ENCODE measurements around the gene BMPR1A.

Gene BMPR1A

DNA sequence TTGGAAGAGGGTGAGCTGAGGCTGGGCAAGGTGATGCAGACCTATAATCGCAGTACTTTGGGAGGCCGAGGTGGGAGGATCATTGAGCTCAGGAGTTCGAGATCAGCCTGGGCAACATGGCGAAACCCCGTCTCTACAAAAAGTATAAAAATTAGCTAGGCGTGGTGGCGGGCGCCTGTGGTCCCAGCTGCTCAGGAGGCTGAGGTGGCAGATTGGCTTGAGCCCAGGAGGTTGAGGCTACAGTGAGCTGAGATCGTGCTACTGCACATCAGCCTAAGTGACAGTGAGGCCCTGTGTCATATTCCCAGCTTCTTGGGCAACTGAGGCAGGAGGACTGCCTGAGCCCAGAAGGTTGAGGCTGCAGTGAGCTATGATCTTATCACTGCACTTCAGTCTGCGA lies 13.6 kb downstream of the BMPR1A start:
- Mint-ChIP-seq H3K27ac (no peak overlapping the region), H3K36me3 (no peaks in the 10 kb centered on the region), H3K4me3 (no peak overlapping the region), H3K9me3 (ENCODE audit: low read depth) (no peaks in the 10 kb centered on the region), H3K27me3 (no peaks in the 10 kb centered on the region), H3K4me1 (ENCODE audit: low read depth) (peaks cover 4% of the 10 kb centered on the region)

DNA sequence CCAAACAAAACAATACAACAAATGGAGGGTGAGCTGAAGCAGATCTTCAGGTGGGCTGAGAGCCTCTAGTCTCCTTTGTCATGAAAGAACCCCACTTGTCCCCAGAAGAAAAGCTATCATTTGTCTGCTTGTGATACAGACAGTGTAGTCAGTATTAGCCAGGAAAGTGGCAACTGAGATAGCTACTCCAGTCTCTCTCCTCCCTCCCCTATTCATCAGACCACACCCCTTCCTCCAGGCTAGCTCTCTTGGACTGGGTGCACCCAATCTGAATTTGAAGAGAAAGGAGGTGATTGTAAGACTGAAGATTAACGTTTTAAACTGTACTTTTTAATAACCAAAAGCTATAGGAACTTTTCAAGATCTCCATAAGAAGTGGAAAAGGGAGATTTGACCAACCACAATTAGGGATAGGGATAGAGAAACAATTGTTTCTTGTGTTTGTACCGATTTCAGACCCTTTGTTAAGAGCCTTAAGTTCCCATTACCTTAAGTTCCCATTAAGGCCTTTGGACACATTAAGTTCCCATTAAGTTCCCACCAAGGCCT lies 14.1 kb downstream of the BMPR1A start:
- H3K27ac Mint-ChIP-seq = no peak overlapping the region
- no peaks in the 10 kb centered on the region for H3K27me3 Mint-ChIP-seq
- peaks cover 4% of the 10 kb centered on the region for H3K4me1 Mint-ChIP-seq (ENCODE audit: low read depth)
- H3K36me3 Mint-ChIP-seq = no peaks in the 10 kb centered on the region
- H3K4me3 Mint-ChIP-seq = no peak overlapping the region
- no peaks in the 10 kb centered on the region for H3K9me3 Mint-ChIP-seq (ENCODE audit: low read depth)

DNA sequence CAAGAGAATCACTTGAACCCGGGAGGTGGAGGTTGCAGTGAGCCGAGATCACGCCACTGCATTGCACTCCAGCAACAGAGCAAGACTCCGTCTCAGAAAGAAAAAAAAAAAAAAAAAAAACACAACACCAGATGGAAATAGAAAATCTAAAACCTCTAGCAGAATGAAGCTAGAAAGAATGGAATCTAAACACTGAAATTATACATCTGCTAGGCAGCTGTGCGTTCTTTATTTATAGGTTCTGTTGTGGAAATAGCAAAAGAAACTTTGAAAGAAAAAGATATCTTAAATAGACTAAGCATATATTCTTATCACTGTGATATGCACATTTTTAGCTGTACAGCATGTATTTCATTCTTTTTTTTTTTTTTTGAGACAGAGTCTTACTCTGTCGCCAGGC lies 17.1 kb downstream of the BMPR1A start:
- Mint-ChIP-seq H3K4me3 (no peak overlapping the region), H3K4me1 (ENCODE audit: low read depth) (peaks cover 6% of the 10 kb centered on the region), H3K27ac (no peak overlapping the region), H3K9me3 (ENCODE audit: low read depth) (no peaks in the 10 kb centered on the region), H3K36me3 (no peaks in the 10 kb centered on the region), H3K27me3 (no peaks in the 10 kb centered on the region)

DNA sequence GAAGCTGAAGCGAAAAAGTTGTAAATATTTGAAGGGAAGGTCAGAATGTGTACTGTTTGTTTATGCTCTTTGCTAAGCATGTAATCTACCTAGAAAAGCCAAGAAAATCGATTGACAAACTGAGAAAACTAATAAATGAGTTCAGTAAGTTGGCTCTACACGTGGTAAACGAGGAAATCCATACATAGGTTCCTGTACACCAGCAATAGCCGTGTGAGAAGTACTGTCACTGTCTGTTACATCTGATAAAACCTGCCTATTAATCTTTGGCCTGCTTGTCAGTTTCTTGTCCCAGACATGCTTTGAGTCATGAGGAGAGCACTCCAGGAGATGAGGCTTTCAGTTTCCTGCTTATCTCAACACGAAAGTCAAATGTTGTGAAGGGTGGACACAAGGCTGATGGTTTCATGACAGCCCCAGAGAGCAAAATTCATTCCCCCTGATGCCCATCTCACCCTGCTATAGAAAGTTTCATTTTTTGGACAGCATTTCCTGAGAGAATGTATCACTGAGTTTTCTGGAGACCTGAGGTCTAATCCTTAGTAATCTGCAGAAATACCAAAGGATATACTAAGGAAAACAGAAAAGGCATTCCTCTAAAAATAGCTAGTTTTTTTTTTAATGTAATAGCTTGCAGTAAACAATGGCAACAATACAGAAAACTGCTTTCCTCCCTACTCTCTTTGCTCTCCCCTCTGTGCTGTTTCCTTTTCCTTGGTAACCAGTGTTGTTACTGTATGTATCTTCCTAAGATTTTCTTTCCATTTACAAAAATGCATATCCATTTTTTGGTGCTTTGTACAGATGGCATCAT lies 18.8 kb downstream of the BMPR1A start:
- H3K9me3 Mint-ChIP-seq (ENCODE audit: low read depth) = no peaks in the 10 kb centered on the region
- peaks cover 2% of the 10 kb centered on the region for H3K36me3 Mint-ChIP-seq
- H3K27me3 Mint-ChIP-seq = no peaks in the 10 kb centered on the region
- peaks cover 2% of the 10 kb centered on the region for H3K4me1 Mint-ChIP-seq (ENCODE audit: low read depth)
- no peak overlapping the region for H3K4me3 Mint-ChIP-seq
- no peak overlapping the region for H3K27ac Mint-ChIP-seq

DNA sequence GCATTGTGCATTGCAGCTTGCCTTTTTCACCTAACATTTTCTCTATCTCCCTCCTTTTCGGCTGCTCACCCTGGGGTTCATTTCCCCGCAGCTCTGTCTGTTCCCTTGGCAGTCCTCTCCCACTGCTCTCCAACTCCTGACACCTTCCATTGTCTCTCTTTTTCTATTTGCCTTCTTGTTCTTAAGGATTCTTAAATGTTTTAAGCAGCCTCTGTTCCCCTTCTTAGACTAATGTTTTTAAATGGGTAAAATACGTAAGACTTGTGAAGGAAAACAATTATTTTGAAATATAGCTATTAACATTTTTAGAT lies 19.4 kb downstream of the BMPR1A start:
- Mint-ChIP-seq H3K4me3 (no peak overlapping the region), H3K4me1 (ENCODE audit: low read depth) (peaks cover 2% of the 10 kb centered on the region), H3K36me3 (peaks cover 2% of the 10 kb centered on the region), H3K27me3 (no peaks in the 10 kb centered on the region), H3K9me3 (ENCODE audit: low read depth) (no peaks in the 10 kb centered on the region), H3K27ac (no peak overlapping the region)

DNA sequence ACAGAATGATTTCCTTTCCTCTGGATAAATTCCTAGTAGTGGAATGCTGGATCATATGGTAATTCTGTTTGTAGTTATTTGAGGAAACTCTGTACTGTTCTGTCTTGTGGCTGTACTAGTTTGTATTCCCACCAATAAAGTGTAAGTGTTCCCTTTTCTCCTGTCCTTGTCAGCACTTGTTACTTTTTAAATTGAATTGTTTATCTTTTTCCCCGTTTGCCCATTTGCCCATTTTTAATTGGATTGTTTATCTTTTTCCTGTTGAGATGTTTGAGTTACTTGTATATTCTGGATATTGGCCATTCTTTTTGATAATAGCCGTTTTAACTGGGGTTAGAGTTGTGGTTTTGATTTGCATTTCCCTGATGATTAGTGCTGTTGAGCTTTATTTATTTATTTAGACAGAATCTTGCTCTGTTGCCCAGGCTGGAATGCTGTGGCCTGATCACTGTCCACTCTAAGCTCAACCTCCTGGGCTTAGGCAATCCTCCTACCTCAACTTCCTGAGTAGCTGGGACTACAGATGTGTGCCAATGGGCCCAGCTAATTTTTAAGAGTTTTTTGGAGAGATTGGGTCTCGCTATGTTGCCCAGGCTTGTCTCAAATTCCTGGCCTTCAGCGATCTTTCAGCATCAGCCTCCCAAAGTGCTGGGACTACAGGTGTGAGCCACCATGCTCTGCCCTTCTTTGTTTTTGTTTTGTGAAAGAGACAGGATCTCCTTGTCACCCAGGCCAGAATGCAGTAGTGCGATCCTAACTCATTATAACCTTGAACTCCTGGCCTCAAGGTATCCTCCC lies 23.0 kb downstream of the BMPR1A start:
- H3K27me3 Mint-ChIP-seq = no peaks in the 10 kb centered on the region
- H3K4me1 Mint-ChIP-seq (ENCODE audit: low read depth) = peaks cover 2% of the 10 kb centered on the region
- no peaks in the 10 kb centered on the region for H3K9me3 Mint-ChIP-seq (ENCODE audit: low read depth)
- peaks cover 5% of the 10 kb centered on the region for H3K36me3 Mint-ChIP-seq
- no peak overlapping the region for H3K27ac Mint-ChIP-seq
- no peak overlapping the region for H3K4me3 Mint-ChIP-seq

DNA sequence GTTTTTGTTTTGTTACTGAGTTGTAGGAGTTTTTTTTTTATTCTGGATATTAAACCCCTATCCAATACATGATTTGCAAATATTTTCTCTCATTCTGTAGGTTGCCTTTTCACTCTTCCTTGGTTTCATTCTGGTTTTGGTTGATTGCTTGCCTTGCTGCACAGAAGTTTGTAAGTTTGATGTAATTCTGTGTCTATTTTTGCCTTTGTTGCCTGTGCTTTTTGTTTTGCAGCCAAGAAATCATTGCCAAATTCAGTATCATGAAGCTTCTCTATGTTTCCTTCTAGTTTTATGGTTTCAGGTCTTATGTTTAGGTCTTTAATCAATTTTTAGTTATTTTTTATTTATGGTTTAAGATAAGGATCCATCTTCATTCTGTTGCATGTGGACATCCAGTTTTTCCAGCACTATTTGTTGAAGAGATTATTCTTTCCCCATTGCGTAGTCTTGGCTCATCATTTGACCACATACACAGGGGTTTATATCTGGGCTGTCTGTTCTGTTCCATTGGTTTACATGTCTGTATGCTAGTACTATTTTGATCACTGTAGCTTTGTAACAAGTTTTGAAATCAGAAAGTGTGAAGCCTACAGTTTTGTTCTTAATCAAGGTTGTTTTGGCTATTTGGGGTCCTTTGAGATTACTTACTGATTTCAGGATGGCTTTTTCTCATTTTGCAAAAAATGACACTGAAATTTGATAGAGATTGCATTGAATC lies 26.4 kb downstream of the BMPR1A start:
- H3K4me1 Mint-ChIP-seq (ENCODE audit: low read depth) = peaks cover 2% of the 10 kb centered on the region
- H3K9me3 Mint-ChIP-seq (ENCODE audit: low read depth) = no peaks in the 10 kb centered on the region
- H3K4me3 Mint-ChIP-seq = no peak overlapping the region
- H3K36me3 Mint-ChIP-seq = peaks cover 11% of the 10 kb centered on the region
- no peak overlapping the region for H3K27ac Mint-ChIP-seq
- no peaks in the 10 kb centered on the region for H3K27me3 Mint-ChIP-seq

DNA sequence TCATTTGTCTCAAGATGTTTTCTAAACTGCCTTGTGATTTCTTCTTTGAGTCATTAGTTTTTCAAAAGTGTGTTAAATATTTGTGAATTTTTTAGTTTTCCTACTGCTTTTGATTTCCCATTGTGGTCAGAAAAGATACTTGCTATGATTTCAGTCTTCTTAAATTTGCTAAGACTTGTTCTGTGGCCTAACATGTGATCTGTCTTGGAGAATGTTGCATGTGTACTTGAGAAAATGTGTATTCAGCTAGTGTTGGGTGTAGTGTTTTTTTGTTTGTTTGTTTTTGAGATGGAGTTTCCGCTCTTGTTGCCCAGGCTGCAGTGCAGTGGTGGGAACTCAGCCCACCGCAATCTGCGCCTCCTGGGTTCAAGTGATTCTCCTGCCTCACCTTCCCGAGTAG lies 28.6 kb downstream of the BMPR1A start:
- Mint-ChIP-seq H3K36me3 (peaks cover 9% of the 10 kb centered on the region), H3K27ac (no peak overlapping the region), H3K27me3 (no peaks in the 10 kb centered on the region), H3K4me3 (no peak overlapping the region), H3K4me1 (ENCODE audit: low read depth) (peaks cover 2% of the 10 kb centered on the region), H3K9me3 (ENCODE audit: low read depth) (no peaks in the 10 kb centered on the region)

DNA sequence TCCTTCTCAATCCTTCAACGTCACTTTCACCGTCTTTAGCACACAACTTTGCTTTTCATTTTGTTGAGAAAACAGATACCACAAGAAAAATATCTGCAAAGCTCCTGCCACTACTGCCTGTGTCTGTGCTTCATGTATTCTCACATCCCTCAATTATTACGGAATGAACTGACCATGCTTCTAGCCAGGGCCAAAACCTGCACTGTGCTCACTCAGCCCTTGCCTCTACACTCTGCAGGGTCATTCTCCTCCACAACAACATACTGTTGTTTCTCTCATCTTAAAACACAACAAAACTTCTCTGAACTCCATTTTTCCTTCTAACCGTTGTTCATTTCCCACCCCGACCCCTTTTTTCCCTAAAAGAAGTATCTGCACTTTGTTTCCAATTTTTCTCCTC lies 29.5 kb downstream of the BMPR1A start:
- Mint-ChIP-seq H3K9me3 (ENCODE audit: low read depth) (no peaks in the 10 kb centered on the region), H3K36me3 (peaks cover 9% of the 10 kb centered on the region), H3K4me3 (no peak overlapping the region), H3K27ac (no peak overlapping the region), H3K4me1 (ENCODE audit: low read depth) (peaks cover 2% of the 10 kb centered on the region), H3K27me3 (no peaks in the 10 kb centered on the region)

DNA sequence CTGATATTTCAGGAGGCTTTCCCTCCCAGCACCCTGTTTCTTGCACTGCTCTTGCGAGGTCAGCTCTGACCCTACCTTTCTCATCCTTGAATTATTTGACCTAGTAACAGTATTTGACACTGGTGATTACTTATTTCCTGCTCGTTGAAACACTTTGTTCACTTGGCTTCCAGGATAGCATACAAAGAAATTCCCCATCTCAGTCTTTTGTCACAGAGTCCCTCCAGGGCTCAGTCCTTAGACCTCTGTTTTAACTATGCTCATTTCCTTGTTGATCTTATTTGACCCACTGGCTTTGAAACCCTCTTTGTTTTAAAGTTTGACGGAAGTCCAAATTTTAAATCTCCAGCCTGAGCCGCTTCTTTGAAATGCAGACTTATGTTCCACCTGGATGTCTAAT lies 29.9 kb downstream of the BMPR1A start:
- no peaks in the 10 kb centered on the region for H3K9me3 Mint-ChIP-seq (ENCODE audit: low read depth)

DNA sequence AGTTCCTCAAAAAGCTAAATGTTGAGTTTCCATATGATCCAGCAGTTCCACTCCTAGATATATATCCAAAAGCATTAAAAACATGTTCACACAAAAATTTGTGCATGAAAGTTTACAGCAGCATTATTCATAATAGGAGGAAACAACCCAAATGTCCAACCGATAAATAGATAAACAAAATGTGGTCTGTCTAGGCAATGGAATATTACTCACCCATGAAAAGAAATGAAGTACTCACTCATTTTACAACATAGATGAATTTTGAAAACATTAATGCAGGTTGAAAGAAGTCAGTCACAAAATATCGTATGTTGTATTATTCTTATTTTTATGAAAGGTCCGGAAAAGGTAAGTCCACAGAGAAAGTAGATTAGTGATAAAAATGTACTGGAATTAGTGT lies 34.0 kb downstream of the BMPR1A start:
- H3K4me3 Mint-ChIP-seq = no peak overlapping the region
- H3K4me1 Mint-ChIP-seq (ENCODE audit: low read depth) = no peaks in the 10 kb centered on the region
- H3K27ac Mint-ChIP-seq = no peak overlapping the region
- no peaks in the 10 kb centered on the region for H3K27me3 Mint-ChIP-seq
- no peaks in the 10 kb centered on the region for H3K9me3 Mint-ChIP-seq (ENCODE audit: low read depth)
- H3K36me3 Mint-ChIP-seq = peaks cover 2% of the 10 kb centered on the region

More for the DNA sequence above, 29.9 kb downstream of the BMPR1A start:
- Mint-ChIP-seq H3K27me3 (no peaks in the 10 kb centered on the region), H3K36me3 (peaks cover 9% of the 10 kb centered on the region), H3K4me3 (no peak overlapping the region), H3K27ac (no peak overlapping the region), H3K4me1 (ENCODE audit: low read depth) (peaks cover 2% of the 10 kb centered on the region)

DNA sequence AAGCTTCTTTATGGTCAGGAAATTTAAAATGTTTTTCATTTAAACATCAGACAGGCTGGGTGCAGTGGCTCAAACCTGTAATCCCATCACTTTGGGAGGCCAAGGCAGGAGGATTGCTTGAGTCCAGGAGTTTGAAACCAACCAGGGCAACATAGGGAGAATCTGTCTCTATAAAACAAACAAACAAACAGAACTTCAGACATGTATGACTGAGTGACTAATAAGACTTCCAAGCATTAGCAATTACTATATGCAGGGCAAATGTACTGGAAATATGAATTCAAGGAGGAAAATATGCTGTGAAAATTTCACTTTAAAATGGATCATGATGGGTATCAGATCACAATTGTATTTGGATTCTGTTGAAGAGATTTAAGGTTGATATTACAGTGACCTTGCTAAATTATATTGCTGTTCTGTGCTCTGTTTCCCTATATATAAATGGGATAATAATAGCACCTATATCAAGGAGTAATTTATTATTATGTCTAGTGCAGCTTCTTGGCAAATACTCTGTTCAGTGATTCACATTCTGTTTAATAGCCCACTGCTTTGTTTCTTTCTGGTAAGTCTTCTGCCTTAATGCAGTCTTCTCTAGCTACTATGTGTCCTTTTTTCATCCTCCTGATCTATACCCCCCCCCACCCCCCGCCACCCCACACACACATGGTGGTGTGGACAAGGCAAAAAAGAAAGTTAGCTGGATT lies 36.2 kb downstream of the BMPR1A start:
- Mint-ChIP-seq H3K9me3 (ENCODE audit: low read depth) (no peaks in the 10 kb centered on the region), H3K27ac (no peak overlapping the region), H3K36me3 (peaks cover 2% of the 10 kb centered on the region), H3K4me3 (no peak overlapping the region), H3K27me3 (no peaks in the 10 kb centered on the region), H3K4me1 (ENCODE audit: low read depth) (peaks cover under 1% of the 10 kb centered on the region)

DNA sequence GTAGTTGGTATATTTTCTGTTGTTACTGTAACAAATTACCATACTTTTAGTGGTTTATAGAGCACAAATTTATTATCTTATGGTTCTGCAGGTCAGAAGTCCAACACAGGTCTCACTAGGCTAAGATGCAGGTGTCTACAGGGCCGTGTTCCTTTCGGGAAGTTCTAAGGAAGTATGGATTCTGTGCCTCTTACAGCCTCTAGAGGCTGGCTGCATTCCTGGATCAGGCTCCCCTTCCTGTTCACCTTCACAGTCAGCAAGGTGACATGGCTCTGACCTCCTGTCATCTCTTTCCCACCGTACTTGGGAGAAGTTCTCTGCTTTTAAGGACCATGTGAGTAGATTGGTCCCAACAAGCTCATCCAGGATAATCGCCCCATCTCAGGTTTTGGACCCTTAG lies 37.3 kb downstream of the BMPR1A start:
- no peaks in the 10 kb centered on the region for H3K9me3 Mint-ChIP-seq (ENCODE audit: low read depth)
- no peaks in the 10 kb centered on the region for H3K27me3 Mint-ChIP-seq
- H3K4me3 Mint-ChIP-seq = no peak overlapping the region
- no peak overlapping the region for H3K27ac Mint-ChIP-seq
- H3K4me1 Mint-ChIP-seq (ENCODE audit: low read depth) = peaks cover 6% of the 10 kb centered on the region
- H3K36me3 Mint-ChIP-seq = peaks cover 2% of the 10 kb centered on the region

DNA sequence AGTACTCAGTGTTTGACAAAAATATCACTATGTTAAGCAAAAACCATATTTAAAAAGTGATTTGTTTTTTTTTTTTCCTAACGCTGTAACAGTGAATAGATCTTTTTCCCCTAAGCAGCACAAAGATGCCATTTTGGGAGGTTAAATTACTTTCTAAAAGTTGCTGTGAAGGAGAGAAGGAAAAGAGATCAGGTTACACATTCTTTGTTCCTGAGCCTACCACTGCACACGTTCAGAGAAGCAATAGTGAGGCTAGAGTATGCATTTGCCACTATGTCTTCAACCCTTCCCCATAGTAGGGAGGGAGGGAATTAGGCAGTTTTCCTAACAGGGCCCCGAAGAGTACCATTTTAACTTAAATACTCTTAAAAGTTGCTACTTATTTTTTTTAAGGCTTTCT lies 38.9 kb downstream of the BMPR1A start:
- no peak overlapping the region for H3K4me3 Mint-ChIP-seq
- H3K27me3 Mint-ChIP-seq = no peaks in the 10 kb centered on the region
- H3K4me1 Mint-ChIP-seq (ENCODE audit: low read depth) = peaks cover 16% of the 10 kb centered on the region
- H3K9me3 Mint-ChIP-seq (ENCODE audit: low read depth) = no peaks in the 10 kb centered on the region
- H3K36me3 Mint-ChIP-seq = peaks cover 2% of the 10 kb centered on the region
- H3K27ac Mint-ChIP-seq = no peak overlapping the region
